Measurements from ENCODE around the gene KRTAP21-1.

DNA sequence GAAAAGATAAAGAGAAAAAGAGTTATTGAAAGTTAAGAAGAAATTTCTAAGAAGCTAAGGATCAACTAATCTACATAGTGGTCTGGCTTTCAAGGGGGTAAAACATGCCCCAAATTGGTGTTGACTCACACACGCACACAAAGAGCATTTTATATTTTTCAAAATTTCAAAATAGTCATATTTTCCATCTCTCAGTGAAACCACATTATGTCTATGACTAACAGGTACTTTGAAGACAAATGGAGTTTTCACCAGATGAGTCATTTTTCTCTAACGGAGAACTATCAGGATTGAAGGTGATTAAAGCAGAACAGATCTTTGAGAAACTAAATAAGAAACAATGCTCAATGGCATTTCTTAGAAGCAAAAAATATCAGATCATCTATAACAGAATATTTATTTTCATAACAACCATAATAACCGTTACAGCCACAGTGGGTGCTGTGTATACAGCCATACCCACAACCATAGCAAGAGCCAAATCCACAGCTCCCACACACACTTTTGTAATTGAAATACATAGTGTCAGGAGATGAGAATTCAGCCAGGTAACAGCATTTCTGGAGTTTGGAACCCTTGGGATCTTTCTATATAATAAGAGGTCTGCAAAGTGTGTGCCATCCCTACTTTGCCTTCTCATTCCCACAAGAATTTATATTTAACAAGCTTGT is 36.9 kb downstream of the KRTAP21-1 start, which contains the start of gene KRTAP21-3:
- TF ChIP-seq CTCF (IDR thresholded peaks at IDR 0.05) (no peak), POLR2A (IDR thresholded peaks at IDR 0.05) (no peak)

Data from body of pancreas (tissue), 4 donors.